WTC11 (cell line): ENCODE measurements around the gene CACNA2D1.

ENCODE experiments used
- CREB1 ChIP-seq: sonication (generic); formaldehyde crosslinking; IDR thresholded peaks from 2 replicates; pipeline ENCODE4 v1.8.0; 2023; ENCODE audit warnings: mild to moderate bottlenecking, missing genetic modification reagents
- TCF7 ChIP-seq: sonication (generic); formaldehyde crosslinking; IDR thresholded peaks from 2 replicates; pipeline ENCODE4 v1.8.0; 2022; ENCODE audit warnings: mild to moderate bottlenecking, low read depth, missing genetic modification reagents, moderate library complexity
- ZBTB21 ChIP-seq: sonication (generic); formaldehyde crosslinking; IDR thresholded peaks from 2 replicates; pipeline ENCODE4 v1.8.1; 2023; ENCODE audit warnings: mild to moderate bottlenecking, missing genetic modification reagents, borderline replicate concordance
- TF ChIP-seq, protein P1 (sequence below): fragments of 200-600 bp; IDR thresholded peaks from 2 replicates; pipeline ENCODE4 v1.8.0; 2022; ENCODE audit warnings: antibody characterized with exemption
- TF ChIP-seq, protein P2 (sequence below): sonication (generic); formaldehyde crosslinking; IDR thresholded peaks from 2 replicates; pipeline ENCODE4 v1.8.1; 2023; ENCODE audit warnings: mild to moderate bottlenecking, moderate library complexity, missing genetic modification reagents
- TF ChIP-seq, protein P3 (sequence below): sonication (generic); formaldehyde crosslinking; IDR thresholded peaks from 2 replicates; pipeline ENCODE4 v1.8.0; 2022; ENCODE audit warnings: mild to moderate bottlenecking, missing genetic modification reagents
- TF ChIP-seq, protein P4 (sequence below): sonication (generic); formaldehyde crosslinking; IDR thresholded peaks from 2 replicates; pipeline ENCODE4 v1.8.0; 2023; ENCODE audit warnings: missing genetic modification reagents, mild to moderate bottlenecking, borderline replicate concordance

DNA sequence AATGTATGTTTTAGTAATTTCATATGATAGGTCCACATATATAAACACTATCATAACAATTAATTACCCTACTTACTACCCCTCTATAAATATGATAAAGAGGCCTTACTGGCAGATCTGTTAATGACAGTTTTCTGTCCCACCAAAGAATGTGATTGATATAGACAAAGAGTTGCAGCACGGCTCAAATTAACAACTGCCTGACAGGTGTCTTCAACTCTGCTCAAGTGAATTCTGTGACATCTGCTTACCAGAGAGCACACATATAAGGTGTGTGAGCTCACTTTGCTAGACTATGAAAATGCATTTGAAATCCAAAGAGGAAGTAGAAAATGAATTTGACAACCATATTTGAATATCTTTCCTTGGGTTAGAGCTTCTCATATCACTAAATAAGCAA lies 36.6 kb downstream of the CACNA2D1 start:
- TF ChIP-seq, protein P1, sequence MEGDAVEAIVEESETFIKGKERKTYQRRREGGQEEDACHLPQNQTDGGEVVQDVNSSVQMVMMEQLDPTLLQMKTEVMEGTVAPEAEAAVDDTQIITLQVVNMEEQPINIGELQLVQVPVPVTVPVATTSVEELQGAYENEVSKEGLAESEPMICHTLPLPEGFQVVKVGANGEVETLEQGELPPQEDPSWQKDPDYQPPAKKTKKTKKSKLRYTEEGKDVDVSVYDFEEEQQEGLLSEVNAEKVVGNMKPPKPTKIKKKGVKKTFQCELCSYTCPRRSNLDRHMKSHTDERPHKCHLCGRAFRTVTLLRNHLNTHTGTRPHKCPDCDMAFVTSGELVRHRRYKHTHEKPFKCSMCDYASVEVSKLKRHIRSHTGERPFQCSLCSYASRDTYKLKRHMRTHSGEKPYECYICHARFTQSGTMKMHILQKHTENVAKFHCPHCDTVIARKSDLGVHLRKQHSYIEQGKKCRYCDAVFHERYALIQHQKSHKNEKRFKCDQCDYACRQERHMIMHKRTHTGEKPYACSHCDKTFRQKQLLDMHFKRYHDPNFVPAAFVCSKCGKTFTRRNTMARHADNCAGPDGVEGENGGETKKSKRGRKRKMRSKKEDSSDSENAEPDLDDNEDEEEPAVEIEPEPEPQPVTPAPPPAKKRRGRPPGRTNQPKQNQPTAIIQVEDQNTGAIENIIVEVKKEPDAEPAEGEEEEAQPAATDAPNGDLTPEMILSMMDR, result no peak
- TF ChIP-seq, protein P2, sequence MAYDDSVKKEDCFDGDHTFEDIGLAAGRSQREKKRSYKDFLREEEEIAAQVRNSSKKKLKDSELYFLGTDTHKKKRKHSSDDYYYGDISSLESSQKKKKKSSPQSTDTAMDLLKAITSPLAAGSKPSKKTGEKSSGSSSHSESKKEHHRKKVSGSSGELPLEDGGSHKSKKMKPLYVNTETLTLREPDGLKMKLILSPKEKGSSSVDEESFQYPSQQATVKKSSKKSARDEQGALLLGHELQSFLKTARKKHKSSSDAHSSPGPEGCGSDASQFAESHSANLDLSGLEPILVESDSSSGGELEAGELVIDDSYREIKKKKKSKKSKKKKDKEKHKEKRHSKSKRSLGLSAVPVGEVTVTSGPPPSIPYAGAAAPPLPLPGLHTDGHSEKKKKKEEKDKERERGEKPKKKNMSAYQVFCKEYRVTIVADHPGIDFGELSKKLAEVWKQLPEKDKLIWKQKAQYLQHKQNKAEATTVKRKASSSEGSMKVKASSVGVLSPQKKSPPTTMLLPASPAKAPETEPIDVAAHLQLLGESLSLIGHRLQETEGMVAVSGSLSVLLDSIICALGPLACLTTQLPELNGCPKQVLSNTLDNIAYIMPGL (CRISPR knock-in tag), result no peak
- TF ChIP-seq, protein P3, sequence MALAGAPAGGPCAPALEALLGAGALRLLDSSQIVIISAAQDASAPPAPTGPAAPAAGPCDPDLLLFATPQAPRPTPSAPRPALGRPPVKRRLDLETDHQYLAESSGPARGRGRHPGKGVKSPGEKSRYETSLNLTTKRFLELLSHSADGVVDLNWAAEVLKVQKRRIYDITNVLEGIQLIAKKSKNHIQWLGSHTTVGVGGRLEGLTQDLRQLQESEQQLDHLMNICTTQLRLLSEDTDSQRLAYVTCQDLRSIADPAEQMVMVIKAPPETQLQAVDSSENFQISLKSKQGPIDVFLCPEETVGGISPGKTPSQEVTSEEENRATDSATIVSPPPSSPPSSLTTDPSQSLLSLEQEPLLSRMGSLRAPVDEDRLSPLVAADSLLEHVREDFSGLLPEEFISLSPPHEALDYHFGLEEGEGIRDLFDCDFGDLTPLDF (CRISPR knock-in tag), result no peak
- TF ChIP-seq CREB1 (CRISPR knock-in tag) (no peak), TCF7 (CRISPR knock-in tag) (no peak), ZBTB21 (CRISPR knock-in tag) (no peak)
- TF ChIP-seq, protein P4, sequence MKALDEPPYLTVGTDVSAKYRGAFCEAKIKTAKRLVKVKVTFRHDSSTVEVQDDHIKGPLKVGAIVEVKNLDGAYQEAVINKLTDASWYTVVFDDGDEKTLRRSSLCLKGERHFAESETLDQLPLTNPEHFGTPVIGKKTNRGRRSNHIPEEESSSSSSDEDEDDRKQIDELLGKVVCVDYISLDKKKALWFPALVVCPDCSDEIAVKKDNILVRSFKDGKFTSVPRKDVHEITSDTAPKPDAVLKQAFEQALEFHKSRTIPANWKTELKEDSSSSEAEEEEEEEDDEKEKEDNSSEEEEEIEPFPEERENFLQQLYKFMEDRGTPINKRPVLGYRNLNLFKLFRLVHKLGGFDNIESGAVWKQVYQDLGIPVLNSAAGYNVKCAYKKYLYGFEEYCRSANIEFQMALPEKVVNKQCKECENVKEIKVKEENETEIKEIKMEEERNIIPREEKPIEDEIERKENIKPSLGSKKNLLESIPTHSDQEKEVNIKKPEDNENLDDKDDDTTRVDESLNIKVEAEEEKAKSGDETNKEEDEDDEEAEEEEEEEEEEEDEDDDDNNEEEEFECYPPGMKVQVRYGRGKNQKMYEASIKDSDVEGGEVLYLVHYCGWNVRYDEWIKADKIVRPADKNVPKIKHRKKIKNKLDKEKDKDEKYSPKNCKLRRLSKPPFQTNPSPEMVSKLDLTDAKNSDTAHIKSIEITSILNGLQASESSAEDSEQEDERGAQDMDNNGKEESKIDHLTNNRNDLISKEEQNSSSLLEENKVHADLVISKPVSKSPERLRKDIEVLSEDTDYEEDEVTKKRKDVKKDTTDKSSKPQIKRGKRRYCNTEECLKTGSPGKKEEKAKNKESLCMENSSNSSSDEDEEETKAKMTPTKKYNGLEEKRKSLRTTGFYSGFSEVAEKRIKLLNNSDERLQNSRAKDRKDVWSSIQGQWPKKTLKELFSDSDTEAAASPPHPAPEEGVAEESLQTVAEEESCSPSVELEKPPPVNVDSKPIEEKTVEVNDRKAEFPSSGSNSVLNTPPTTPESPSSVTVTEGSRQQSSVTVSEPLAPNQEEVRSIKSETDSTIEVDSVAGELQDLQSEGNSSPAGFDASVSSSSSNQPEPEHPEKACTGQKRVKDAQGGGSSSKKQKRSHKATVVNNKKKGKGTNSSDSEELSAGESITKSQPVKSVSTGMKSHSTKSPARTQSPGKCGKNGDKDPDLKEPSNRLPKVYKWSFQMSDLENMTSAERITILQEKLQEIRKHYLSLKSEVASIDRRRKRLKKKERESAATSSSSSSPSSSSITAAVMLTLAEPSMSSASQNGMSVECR (CRISPR knock-in tag), result no peak
